T-cell (primary cell): ENCODE results near the gene BTBD8. TPM values are rescaled to one million over a fixed set of nuclear protein-coding genes. Genes with fewer than 3 reads are reported as not detected.
A peak's percentile ranks its signal among the peaks of the same experiment; 100 is the strongest.

Experiments
- ATAC-seq, 4 experiments: fragments of 200-7000 bp in 3 of 4; fragments of 150-1000 bp in 1 of 4; cut with Tn5 transposase; replicated peaks in 1 of 4; 1 replicate in 3 of 4; 2 replicates in 1 of 4; pipeline ENCODE4 v1.10.0; 2021; ENCODE audit warnings: moderate library complexity in 3 of 4, mild to moderate bottlenecking in 2 of 4, moderate number of reproducible peaks in 1 of 4
- CTCF ChIA-PET, 2 donors: fragments of 300-600 bp; sonication (Branson Sonifier 250); formaldehyde crosslinking; loops; one replicate each; lab custom pipeline; 2022; ENCODE audit warnings: antibody characterized with exemption in 2 of 2; lab: Charles Lee
- POLR2A ChIA-PET, 2 donors: fragments of 300-600 bp; sonication (Branson Sonifier 250); formaldehyde crosslinking; loops; one replicate each; lab custom pipeline; 2022; ENCODE audit warnings: antibody characterized with exemption in 2 of 2; lab: Charles Lee
- DNase-seq, 35 experiments: peaks; one replicate each; pipeline versions ENCODE4 v3.0.0 to v3.0.0-alpha.2; 2013 to 2023
- H3K27ac ChIP-seq: one replicate; pipeline ENCODE4 v1.5.1; 2013; ENCODE audit warnings: low read length
- H3K27me3 ChIP-seq, 2 experiments: replicated peaks in 1 of 2; 1 replicate in 1 of 2; 2 replicates in 1 of 2; pipeline versions ENCODE4 v1.6.1 to v1.7.0; 2013; ENCODE audit warnings: low read length in 1 of 2, mixed read lengths in 1 of 2; ENCODE audit not compliant: control insufficient read depth in 2 of 2, insufficient read depth in 2 of 2; ENCODE audit errors: extremely low read depth in 1 of 2
- H3K36me3 ChIP-seq, 2 donors: 1 replicate in 1 of 2; 2 replicates in 1 of 2; pipeline versions ENCODE4 v1.6.1 to v1.7.0; 2013; ENCODE audit warnings: low read length in 1 of 2; ENCODE audit not compliant: control insufficient read depth in 2 of 2, insufficient read depth in 1 of 2; ENCODE audit errors: extremely low read depth in 1 of 2
- H3K4me1 ChIP-seq, 2 experiments: 1 replicate in 1 of 2; 2 replicates in 1 of 2; pipeline versions ENCODE4 v1.6.1 to v1.7.0; 2013; ENCODE audit warnings: low read length in 2 of 2, mixed read lengths in 1 of 2; ENCODE audit not compliant: insufficient read depth in 2 of 2, control insufficient read depth in 1 of 2; ENCODE audit errors: extremely low read depth in 1 of 2
- H3K4me3 ChIP-seq, 2 donors: 1 replicate in 1 of 2; 2 replicates in 1 of 2; pipeline versions ENCODE4 v1.5.1 to v1.7.0; 2013; ENCODE audit warnings: mild to moderate bottlenecking in 2 of 2, low read length in 1 of 2, moderate library complexity in 1 of 2; ENCODE audit not compliant: control insufficient read depth in 1 of 2; ENCODE audit errors: extremely low read depth in 1 of 2
- H3K9me3 ChIP-seq: 2 replicates; pipeline ENCODE4 v1.7.0; 2013
- H3K27ac Mint-ChIP-seq, 2 donors: one replicate each; pipeline ENCODE4 v1.8.0; 2020 to 2021; ENCODE audit warnings: mild to moderate bottlenecking in 2 of 2, mixed read lengths in 2 of 2
- H3K27me3 Mint-ChIP-seq, 2 donors: one replicate each; pipeline ENCODE4 v1.8.0; 2021 to 2022; ENCODE audit warnings: mixed read lengths in 2 of 2
- H3K36me3 Mint-ChIP-seq: one replicate; pipeline ENCODE4 v1.8.0; 2021; ENCODE audit warnings: mixed read lengths
- H3K4me1 Mint-ChIP-seq, 3 donors: one replicate each; pipeline ENCODE4 v1.8.0; 2020 to 2022; ENCODE audit warnings: mixed read lengths in 3 of 3, mild to moderate bottlenecking in 1 of 3
- H3K4me3 Mint-ChIP-seq, 3 donors: one replicate each; pipeline ENCODE4 v1.8.0; 2020 to 2022; ENCODE audit warnings: mild to moderate bottlenecking in 3 of 3, mixed read lengths in 3 of 3, moderate library complexity in 3 of 3
- H3K9me3 Mint-ChIP-seq, 3 donors: one replicate each; pipeline ENCODE4 v1.8.0; 2020 to 2022; ENCODE audit warnings: mixed read lengths in 3 of 3
- WGBS: methylation state at CpG from one replicate; pipeline ENCODE4 v1.1.5; 2013; ENCODE audit warnings: missing lambda C conversion rate; ENCODE audit not compliant: insufficient coverage; 5-methylcytosine and 5-hydroxymethylcytosine counted together
- total RNA-seq, 35 experiments: library from RNA in 6 of 35; stranded (reverse) in 6 of 35; fragments of 120-200 nt in 1 of 35; gene quantifications; one replicate each; pipeline versions ENCODE4 v1.2.1 to v1.2.4 and lab custom pipeline; 2013 to 2026

Gene BTBD8
- total RNA-seq, 5 donors from 2014 or later (not counting 1 experiment from before 2014, with no cell fraction given): 3.9 to 6.2 (median 5.3) TPM

DNA sequence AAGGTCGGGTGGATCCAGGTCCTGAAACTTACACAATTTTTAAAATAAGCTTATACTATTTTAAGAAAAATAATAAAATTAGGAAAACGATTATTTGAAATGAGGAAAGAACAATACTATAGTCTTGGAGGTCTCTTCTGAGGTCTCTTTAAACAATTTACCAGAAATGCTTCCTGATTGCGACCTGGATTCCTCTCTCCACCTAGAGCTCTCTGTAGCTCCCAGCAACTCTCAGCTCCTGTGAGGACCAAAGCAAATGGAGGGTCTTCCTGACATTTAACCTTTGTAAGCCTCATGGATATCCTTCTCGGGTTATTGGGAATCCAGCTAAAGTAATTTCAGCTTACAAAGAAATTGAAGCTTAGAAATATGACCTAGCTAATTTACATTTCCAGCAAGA is 886 bp downstream of the BTBD8 start:
- POLR2A ChIA-PET: interaction anchor here (0.7 to 0.8 kb wide), 2 partner anchors 20 to 30 kb away, joined by 3 to 5 read pairs; no protein-coding TSS in a partner anchor
- H3K27ac Mint-ChIP-seq: peak overlapping the region in 1 of 2 donors; percentile 98

DNA sequence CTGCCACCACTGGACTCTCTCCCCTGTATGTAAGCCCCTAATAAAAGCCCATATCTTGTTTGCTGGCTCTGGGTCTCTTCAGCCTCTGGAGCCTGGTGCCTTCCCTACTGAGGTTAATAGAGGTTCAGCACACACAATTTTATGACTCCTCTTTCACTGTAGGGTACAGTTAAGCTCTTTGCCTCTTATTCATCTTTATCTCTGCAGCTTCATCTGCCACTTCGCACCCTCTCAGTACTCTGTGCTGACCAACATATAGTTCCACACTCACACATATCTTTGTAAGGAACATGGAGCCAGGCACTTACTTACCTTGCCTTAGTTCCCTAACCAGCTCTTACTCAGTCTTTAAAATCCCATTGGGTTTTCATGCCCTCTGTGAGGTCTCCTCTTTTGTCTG is 4.5 kb downstream of the BTBD8 start:
- ATAC-seq (no peak), DNase-seq (no peak)
- H3K27ac Mint-ChIP-seq: no peak overlapping the region
- H3K4me1 ChIP-seq: peaks cover 3 to 9% of the 10 kb centered on the region in 2 experiments
- H3K4me3 ChIP-seq: no peak overlapping the region
- CTCF ChIA-PET: no interaction called here
- peaks cover 13 to 30% (median 21%) of the 10 kb centered on the region in 3 donors for H3K4me1 Mint-ChIP-seq
- POLR2A ChIA-PET: no interaction called here
- H3K9me3 Mint-ChIP-seq: peaks cover 4 to 16% (median 7%) of the 10 kb centered on the region in 3 donors
- peaks cover 0 to 2% of the 10 kb centered on the region in 2 experiments for H3K27me3 ChIP-seq
- 89% methylated on average over 1 of the region's 1 CpG for WGBS
- no peaks in the 10 kb centered on the region for H3K27me3 Mint-ChIP-seq
- H3K27ac ChIP-seq: no peak overlapping the region
- H3K9me3 ChIP-seq: no peaks in the 10 kb centered on the region
- H3K4me3 Mint-ChIP-seq: no peak overlapping the region
- peaks cover 24% of the 10 kb centered on the region for H3K36me3 Mint-ChIP-seq
- H3K36me3 ChIP-seq: no peaks in the 10 kb centered on the region

More for the DNA sequence above, 886 bp downstream of the BTBD8 start:
- 43% methylated on average over 1 of the region's 4 CpGs for WGBS
- Histone ChIP-seq H3K27me3 (peaks cover 0 to under 1% of the 10 kb centered on the region in 2 experiments), H3K9me3 (no peaks in the 10 kb centered on the region), H3K4me3 (peak overlapping the region; percentile 68 to 90), H3K4me1 (peaks cover 3 to 9% of the 10 kb centered on the region in 2 experiments), H3K36me3 (no peaks in the 10 kb centered on the region), H3K27ac (peak overlapping the region; percentile 40)
- Mint-ChIP-seq H3K27me3 (no peaks in the 10 kb centered on the region), H3K4me1 (peaks cover 13 to 27% (median 21%) of the 10 kb centered on the region in 3 donors), H3K36me3 (peaks cover 12% of the 10 kb centered on the region), H3K9me3 (peaks cover 4 to 10% (median 7%) of the 10 kb centered on the region in 3 donors), H3K4me3 (peak overlapping the region; percentile 86 to 98 (median 97))
- no peak for ATAC-seq
- CTCF ChIA-PET: interaction anchor here in 1 of 2 donors (0.6 to 1.4 kb wide), 4 partner anchors 50 to 581 kb away, joined by 3 to 7 read pairs (median 4); partner anchors contain the start of gene CDC7
- DNase-seq: no peak

DNA sequence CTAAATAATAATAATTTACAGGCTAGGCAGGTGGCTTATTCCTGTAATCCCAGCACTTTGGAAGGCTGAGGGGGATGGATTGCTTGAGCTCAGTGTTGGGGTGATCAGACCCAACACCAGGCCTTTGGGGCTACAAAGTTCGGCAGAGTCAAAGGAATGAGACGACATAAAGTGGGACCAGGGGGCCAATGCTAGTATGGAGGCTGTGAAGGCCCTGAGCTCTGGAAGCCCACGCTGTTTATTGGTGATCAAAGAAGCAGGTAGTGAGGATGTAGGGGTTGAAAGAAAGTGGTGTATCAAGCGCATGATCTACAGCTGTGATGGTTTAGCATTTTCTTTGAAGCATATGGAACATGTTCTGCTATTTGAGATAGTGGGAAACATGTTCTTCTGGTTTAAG is 5.6 kb downstream of the BTBD8 start:
- H3K36me3 Mint-ChIP-seq: peaks cover 33% of the 10 kb centered on the region
- POLR2A ChIA-PET: no interaction called here

DNA sequence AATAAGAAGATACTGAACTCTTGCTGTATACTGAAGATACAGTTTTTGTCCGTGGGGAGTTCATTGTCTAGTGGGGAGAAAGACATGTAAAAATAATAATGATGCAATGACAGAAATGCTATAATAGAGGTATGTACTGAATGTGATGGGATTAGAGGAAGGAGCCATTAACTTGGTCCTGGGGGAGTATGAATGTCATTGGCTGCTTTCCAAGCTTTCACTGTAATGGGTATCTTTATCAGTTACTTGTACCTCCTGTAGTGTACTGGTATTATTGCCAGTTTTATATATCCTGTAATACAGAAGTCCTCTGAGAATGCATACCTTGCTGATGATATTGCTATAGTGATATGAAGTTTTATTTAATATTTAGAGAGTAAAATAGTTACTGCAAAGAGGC is 7.4 kb downstream of the BTBD8 start:
- Histone ChIP-seq H3K9me3 (no peaks in the 10 kb centered on the region), H3K27me3 (peaks cover 0 to 2% of the 10 kb centered on the region in 2 experiments), H3K36me3 (peaks cover 0 to 3% of the 10 kb centered on the region in 2 donors), H3K27ac (no peak overlapping the region), H3K4me3 (no peak overlapping the region), H3K4me1 (no peaks in the 10 kb centered on the region)
- Mint-ChIP-seq H3K9me3 (peaks cover 4 to 16% (median 7%) of the 10 kb centered on the region in 3 donors), H3K27me3 (no peaks in the 10 kb centered on the region), H3K4me1 (peaks cover 2 to 10% (median 7%) of the 10 kb centered on the region in 3 donors), H3K27ac (no peak overlapping the region), H3K4me3 (no peak overlapping the region), H3K36me3 (peaks cover 42% of the 10 kb centered on the region)
- ChIA-PET POLR2A (no interaction called here), CTCF (no interaction called here)
- ATAC-seq (no peak), DNase-seq (no peak)
- 89% methylated on average over 1 of the region's 1 CpG for WGBS

More for the DNA sequence above, 5.6 kb downstream of the BTBD8 start:
- 100% methylated on average over 4 of the region's 4 CpGs for WGBS
- CTCF ChIA-PET: no interaction called here
- ATAC-seq (no peak), DNase-seq (no peak)
- H3K4me1 Mint-ChIP-seq: peaks cover 12 to 20% (median 13%) of the 10 kb centered on the region in 3 donors
- no peak overlapping the region for H3K27ac Mint-ChIP-seq
- no peak overlapping the region for H3K27ac ChIP-seq
- H3K27me3 ChIP-seq: peaks cover 0 to 2% of the 10 kb centered on the region in 2 experiments
- H3K4me3 ChIP-seq: no peak overlapping the region
- peaks cover 4 to 16% (median 7%) of the 10 kb centered on the region in 3 donors for H3K9me3 Mint-ChIP-seq
- peaks cover 3 to 6% of the 10 kb centered on the region in 2 experiments for H3K4me1 ChIP-seq
- H3K27me3 Mint-ChIP-seq: no peaks in the 10 kb centered on the region
- no peaks in the 10 kb centered on the region for H3K9me3 ChIP-seq
- H3K36me3 ChIP-seq: peaks cover 0 to 3% of the 10 kb centered on the region in 2 donors
- H3K4me3 Mint-ChIP-seq: no peak overlapping the region

DNA sequence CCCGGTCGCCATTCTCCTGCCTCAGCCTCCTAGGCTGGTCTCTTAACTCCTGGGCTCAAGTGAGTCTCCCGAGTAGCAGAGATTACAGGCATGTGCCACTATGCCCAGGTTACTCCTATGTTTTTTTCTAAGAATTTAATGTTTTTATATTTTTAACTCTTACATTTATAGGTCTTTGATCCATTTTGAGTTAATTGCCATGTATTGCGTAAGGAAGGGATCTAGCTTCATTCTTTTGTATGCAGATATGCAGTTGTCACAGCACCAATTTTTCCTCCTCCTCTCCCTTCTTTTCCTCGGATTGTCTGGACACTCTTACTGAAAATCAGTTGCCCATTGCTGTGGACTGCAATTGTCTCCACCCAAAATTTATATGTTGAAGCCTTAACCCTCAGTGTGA is 11.5 kb downstream of the BTBD8 start:
- no peaks in the 10 kb centered on the region for H3K27me3 Mint-ChIP-seq
- DNase-seq (no peak), ATAC-seq (no peak)
- H3K9me3 Mint-ChIP-seq: peaks cover 0 to 2% (median 0%) of the 10 kb centered on the region in 3 donors
- no peaks in the 10 kb centered on the region for H3K27me3 ChIP-seq
- H3K4me3 ChIP-seq: no peak overlapping the region
- peaks cover 0 to 3% of the 10 kb centered on the region in 2 donors for H3K36me3 ChIP-seq
- H3K4me3 Mint-ChIP-seq: no peak overlapping the region
- peaks cover 0 to 6% (median 4%) of the 10 kb centered on the region in 3 donors for H3K4me1 Mint-ChIP-seq
- WGBS: 94% methylated on average over 2 of the region's 5 CpGs
- H3K4me1 ChIP-seq: peaks cover 0 to 2% of the 10 kb centered on the region in 2 experiments
- H3K27ac ChIP-seq: no peak overlapping the region
- H3K27ac Mint-ChIP-seq: no peak overlapping the region
- ChIA-PET POLR2A (interaction anchor here in 1 of 2 donors (0.6 kb wide), 1 partner anchor 127 kb away, joined by 4 read pairs; no protein-coding TSS in a partner anchor), CTCF (no interaction called here)
- no peaks in the 10 kb centered on the region for H3K9me3 ChIP-seq
- H3K36me3 Mint-ChIP-seq: peaks cover 41% of the 10 kb centered on the region

DNA sequence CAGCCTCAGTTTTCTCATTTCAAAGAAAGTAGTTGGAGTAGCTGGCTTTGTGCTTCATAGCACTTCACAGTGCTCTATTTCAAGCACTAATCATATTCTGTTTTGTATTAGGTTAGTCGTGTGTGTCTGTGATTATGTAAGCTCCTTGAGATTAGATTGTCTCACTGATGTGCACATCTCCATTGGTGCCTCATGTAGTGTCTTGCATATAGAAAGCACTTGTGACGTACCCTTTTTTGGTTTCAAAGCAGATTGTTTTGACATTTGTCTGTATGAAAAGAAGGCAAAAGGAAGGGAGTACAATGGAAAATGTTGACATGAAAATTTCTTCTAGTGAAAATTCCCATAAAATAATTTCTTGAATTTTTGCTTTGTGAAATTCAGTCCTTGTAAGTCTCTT is 13.9 kb downstream of the BTBD8 start:
- ATAC-seq (no peak), DNase-seq (no peak)
- no peaks in the 10 kb centered on the region for H3K9me3 Mint-ChIP-seq
- peaks cover 0 to 3% of the 10 kb centered on the region in 2 donors for H3K36me3 ChIP-seq
- H3K36me3 Mint-ChIP-seq: peaks cover 52% of the 10 kb centered on the region
- no peaks in the 10 kb centered on the region for H3K27me3 ChIP-seq
- H3K4me1 ChIP-seq: peaks cover 0 to 2% of the 10 kb centered on the region in 2 experiments
- H3K27ac Mint-ChIP-seq: no peak overlapping the region
- H3K9me3 ChIP-seq: no peaks in the 10 kb centered on the region
- H3K4me3 Mint-ChIP-seq: no peak overlapping the region
- WGBS: no CpG with 5 or more reads among the region's 2 CpGs
- H3K27ac ChIP-seq: no peak overlapping the region
- no peaks in the 10 kb centered on the region for H3K27me3 Mint-ChIP-seq
- ChIA-PET POLR2A (interaction anchor here in 1 of 2 donors (0.6 kb wide), 1 partner anchor 666 kb away, joined by 3 read pairs; no protein-coding TSS in a partner anchor), CTCF (no interaction called here)
- H3K4me1 Mint-ChIP-seq: peaks cover 0 to 6% (median 0%) of the 10 kb centered on the region in 3 donors
- no peak overlapping the region for H3K4me3 ChIP-seq
